ENCODE measurements around the gene INSL3.

DNA sequence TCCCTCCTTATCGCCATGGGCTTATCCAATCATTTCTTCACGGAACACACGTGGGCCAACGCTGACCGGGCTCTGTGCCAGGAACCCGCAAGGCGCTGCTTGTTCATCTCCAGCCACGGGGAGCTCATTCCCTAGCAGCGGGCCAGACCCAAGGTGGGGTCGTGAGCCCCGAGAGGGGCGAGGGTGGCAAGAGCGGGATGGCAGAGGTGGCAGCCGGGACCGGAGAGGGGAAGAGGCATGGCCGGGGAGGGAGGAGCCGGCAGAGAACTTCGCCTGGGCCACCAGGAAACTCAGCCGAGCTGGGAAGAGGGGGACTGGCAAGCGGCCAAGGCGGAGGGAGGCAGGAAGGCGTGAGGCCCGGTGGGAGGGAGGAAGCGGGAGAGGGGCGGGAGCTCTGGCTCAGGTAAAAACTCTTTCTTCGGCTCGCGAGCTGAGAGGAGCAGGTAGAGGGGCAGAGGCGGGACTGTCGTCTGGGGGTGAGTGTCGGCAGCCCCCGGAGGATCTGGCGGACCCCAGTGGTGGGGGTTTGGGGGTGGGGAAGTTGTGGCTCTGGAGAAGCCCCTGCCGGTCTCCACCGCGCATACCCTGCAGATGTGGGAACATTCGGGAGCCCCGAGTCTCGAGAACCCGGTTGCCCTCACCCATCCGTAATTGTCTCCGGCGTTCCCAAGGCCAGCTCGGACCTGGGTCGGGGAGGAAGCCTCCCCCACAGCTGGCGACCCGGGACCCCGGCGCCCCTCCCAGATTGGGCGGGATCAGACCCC lies 26.4 kb downstream of the INSL3 start, which contains the start of gene B3GNT3:
- TF ChIP-seq, protein P1, sequence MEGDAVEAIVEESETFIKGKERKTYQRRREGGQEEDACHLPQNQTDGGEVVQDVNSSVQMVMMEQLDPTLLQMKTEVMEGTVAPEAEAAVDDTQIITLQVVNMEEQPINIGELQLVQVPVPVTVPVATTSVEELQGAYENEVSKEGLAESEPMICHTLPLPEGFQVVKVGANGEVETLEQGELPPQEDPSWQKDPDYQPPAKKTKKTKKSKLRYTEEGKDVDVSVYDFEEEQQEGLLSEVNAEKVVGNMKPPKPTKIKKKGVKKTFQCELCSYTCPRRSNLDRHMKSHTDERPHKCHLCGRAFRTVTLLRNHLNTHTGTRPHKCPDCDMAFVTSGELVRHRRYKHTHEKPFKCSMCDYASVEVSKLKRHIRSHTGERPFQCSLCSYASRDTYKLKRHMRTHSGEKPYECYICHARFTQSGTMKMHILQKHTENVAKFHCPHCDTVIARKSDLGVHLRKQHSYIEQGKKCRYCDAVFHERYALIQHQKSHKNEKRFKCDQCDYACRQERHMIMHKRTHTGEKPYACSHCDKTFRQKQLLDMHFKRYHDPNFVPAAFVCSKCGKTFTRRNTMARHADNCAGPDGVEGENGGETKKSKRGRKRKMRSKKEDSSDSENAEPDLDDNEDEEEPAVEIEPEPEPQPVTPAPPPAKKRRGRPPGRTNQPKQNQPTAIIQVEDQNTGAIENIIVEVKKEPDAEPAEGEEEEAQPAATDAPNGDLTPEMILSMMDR (conservative IDR thresholded peaks at IDR 0.05; ENCODE audit: low read length) = no peak
- TF ChIP-seq EZH2phosphoT487 (IDR thresholded peaks at IDR 0.05; ENCODE audit: borderline replicate concordance) = no peak
